HepG2 (cell line): Measurements from ENCODE around the gene FCGR1A. TPM values are rescaled to one million over a fixed set of nuclear protein-coding genes. Genes with fewer than 3 reads are reported as not detected.
"Not testable (repeated sequence)": the region's sequence is repeated elsewhere in the genome, so short reads cannot be mapped to it uniquely, and the experiment has no call there.

Source experiments
- ATAC-seq: fragments of 200-7000 bp; cut with Tn5 transposase; 3 replicates; pipeline ENCODE4 v1.9.1; 2020; ENCODE audit warnings: mild to moderate bottlenecking, moderate library complexity
- BruUV-seq: library from RNA; stranded (reverse); fragments of 400-500 nt; replicated peaks from 2 replicates; lab custom pipeline; 2021; lab: Mats Ljungman, UMichigan
- CTCF ChIA-PET: fragments of 300-600 bp; formaldehyde crosslinking; extraction: SDS; loops from one replicate; lab custom pipeline; 2021; ENCODE audit warnings: low total read pairs, inconsistent platforms, low intra/inter-chr PET ratio; lab: Yijun Ruan, JAX
- POLR2A ChIA-PET: fragments of 350-600 bp; sonication (Branson Sonifier 250); formaldehyde crosslinking; loops from one replicate; lab custom pipeline; 2020; ENCODE audit warnings: antibody characterized with exemption, inconsistent platforms; lab: Yijun Ruan, JAX
- DNase-seq: peaks from one replicate; pipeline ENCODE4 v3.0.0-alpha.2; 2015; ENCODE audit warnings: low spot score
- FAIRE-seq: peaks from 3 replicates; lab custom pipeline; 2011; peaks lifted over from hg19 to GRCh38; lab: Jason Lieb, UNC
- H2AFZ ChIP-seq: one replicate; pipeline ENCODE4 v1.6.1; 2011; ENCODE audit warnings: low read length, inconsistent platforms
- H3K27ac ChIP-seq: fragments of 300-600 bp; 3 replicates; pipeline ENCODE4 v1.8.0; 2011; ENCODE audit warnings: mixed run types, mild to moderate bottlenecking, mixed read lengths, low read length, inconsistent platforms; ENCODE audit not compliant: insufficient read depth; ENCODE audit errors: extremely low read length
- H3K27me3 ChIP-seq, 2 experiments: fragments of 200-600 bp in 1 of 2; 2 replicates in 1 of 2; 3 replicates in 1 of 2; pipeline versions ENCODE4 v1.6.0 to v1.8.0; 2011; ENCODE audit warnings: low read length in 2 of 2, mild to moderate bottlenecking in 2 of 2, moderate library complexity in 2 of 2, inconsistent platforms in 1 of 2; ENCODE audit not compliant: insufficient read depth in 2 of 2, control insufficient read depth in 1 of 2
- H3K36me3 ChIP-seq, 2 experiments: fragments of 200-600 bp in 1 of 2; replicated peaks in 1 of 2; 2 replicates in 1 of 2; 3 replicates in 1 of 2; pipeline versions ENCODE4 v1.5.1 to v1.8.0; 2011; ENCODE audit warnings: low read length in 2 of 2, inconsistent platforms in 1 of 2; ENCODE audit not compliant: insufficient read depth in 2 of 2, control insufficient read depth in 1 of 2
- H3K4me1 ChIP-seq: 2 replicates; pipeline ENCODE4 v1.5.1; 2012; ENCODE audit warnings: low read length, inconsistent platforms; ENCODE audit not compliant: insufficient read depth
- H3K4me2 ChIP-seq: 2 replicates; pipeline ENCODE4 v1.6.0; 2011; ENCODE audit warnings: low read depth, low read length, inconsistent platforms
- H3K4me3 ChIP-seq, 3 experiments: fragments of 200-600 bp in 1 of 3; sonication (generic), shearing (Covaris generic) in 1 of 3; replicated peaks in 1 of 3; 2 replicates each; pipeline ENCODE4 v1.5.1; 2011 to 2016; ENCODE audit warnings: low read length in 3 of 3, inconsistent platforms in 2 of 3, low read depth in 2 of 3, mild to moderate bottlenecking in 2 of 3, control low read depth in 1 of 3, mixed read lengths in 1 of 3; ENCODE audit not compliant: insufficient read depth in 1 of 3
- H3K79me2 ChIP-seq: one replicate; pipeline ENCODE4 v1.6.1; 2011; ENCODE audit warnings: low read length, inconsistent platforms; ENCODE audit not compliant: insufficient read depth
- H3K9ac ChIP-seq: 2 replicates; pipeline ENCODE4 v1.6.0; 2011; ENCODE audit warnings: mild to moderate bottlenecking, low read depth, low read length, inconsistent platforms; ENCODE audit not compliant: insufficient read depth
- H3K9me3 ChIP-seq: 2 replicates; pipeline ENCODE4 v1.5.1; 2012; ENCODE audit warnings: mild to moderate bottlenecking, low read length
- H4K20me1 ChIP-seq: 2 replicates; pipeline ENCODE4 v1.6.0; 2011; ENCODE audit warnings: inconsistent platforms, mild to moderate bottlenecking, low read length, moderate library complexity; ENCODE audit not compliant: insufficient read depth
- GABPB1 ChIP-seq: IDR thresholded peaks from 2 replicates; pipeline ENCODE4 v1.6.1; 2016; ENCODE audit warnings: mild to moderate bottlenecking, missing genetic modification reagents, moderate library complexity, missing compliant biosample characterization
- RAD21 ChIP-seq: fragments of 450-650 bp; formaldehyde crosslinking; IDR thresholded peaks from 2 replicates; pipeline ENCODE4 v1.5.0; 2020; ENCODE audit warnings: mild to moderate bottlenecking
- UBTF ChIP-seq: sonication (generic); formaldehyde crosslinking; IDR thresholded peaks from 2 replicates; pipeline ENCODE4 v1.4.0; 2020; ENCODE audit warnings: mild to moderate bottlenecking, missing genetic modification reagents
- ZNF770 ChIP-seq: sonication (generic); formaldehyde crosslinking; IDR thresholded peaks from 2 replicates; pipeline ENCODE4 v1.5.0; 2020; ENCODE audit warnings: mild to moderate bottlenecking, missing genetic modification reagents
- WGBS: methylation state at CpG from one replicate; pipeline ENCODE4 v1.1.6; 2017; ENCODE audit warnings: low lambda C conversion rate; 5-methylcytosine and 5-hydroxymethylcytosine counted together
- in situ Hi-C: cut with HindIII; loops from 2 replicates; pipeline ENCODE4 v1.10.0; 2017; ENCODE audit warnings: low pct_unique_long_range_greater_than_20kb; ENCODE audit not compliant: extremely low pct_ligation_motif_present
- intact Hi-C: fragments of 100-400 bp; cut with micrococcal nuclease; formaldehyde crosslinking; loops from one replicate; pipeline ENCODE4 v1.10.0; 2022; ENCODE audit not compliant: unreplicated experiment
- polyA plus RNA-seq, 8 experiments: library from polyadenylated mRNA; depleted of rRNA in 3 of 8; stranded (reverse) in 7 of 8; unstranded in 1 of 8; fragments of >200 nt; fragmentation: Illumina TruSeq in 4 of 8; extraction: Trizol in 4 of 8; gene quantifications; 2 replicates each; pipeline versions ENCODE4 v1.2.1 to v1.2.3, GENCODE V29; 2011 to 2016; ENCODE audit warnings: low read depth in 4 of 8, missing spikeins in 1 of 8, mixed read lengths in 1 of 8; ENCODE audit not compliant: insufficient read depth in 1 of 8
- total RNA-seq, 5 experiments: library from RNA; depleted of rRNA; stranded (reverse); fragments of >200 nt; fragmentation: Illumina TruSeq; extraction: Trizol; gene quantifications; 2 replicates each; pipeline ENCODE4 v1.2.3, GENCODE V29; 2016; ENCODE audit warnings: low read depth in 1 of 5

Gene FCGR1A
- total and polyA plus RNA-seq, 2 of the 13 experiments (the other 11 are each of a cell fraction or from before 2014, with no cell fraction given): not detected

GRCh38 chr1:149792912-149793515 lies 10.5 kb downstream of the FCGR1A start (continued):
- TF ChIP-seq UBTF (CRISPR knock-in tag) (peak; percentile 42; the same call in 1 of the 2 replicates), ZNF770 (CRISPR knock-in tag) (peak; percentile 75; the same call in 1 of the 2 replicates), RAD21 (CRISPR knock-in tag) (peak; percentile 20; the same call in 1 of the 2 replicates), GABPB1 (CRISPR knock-in tag) (peak; percentile 22; the same call in 1 of the 2 replicates)

- DNase-seq, H3K9me3 ChIP-seq, H3K36me3 ChIP-seq, CTCF ChIA-PET, BruUV-seq, H3K9ac ChIP-seq, H3K79me2 ChIP-seq, in situ Hi-C loops, H3K4me2 ChIP-seq, H3K27me3 ChIP-seq, FAIRE-seq, H2AFZ ChIP-seq, POLR2A ChIA-PET, H3K27ac ChIP-seq, intact Hi-C loops, H3K4me3 ChIP-seq, H4K20me1 ChIP-seq, H3K4me1 ChIP-seq: not testable (repeated sequence)
- WGBS: 43% methylated on average over 2 of the region's 5 CpGs
- ATAC-seq: peak; percentile 17; the same call in 1 of the 3 replicates
Measured at GRCh38 chr1:149793885-149794284, 11.4 kb downstream of the FCGR1A start.

GRCh38 chr1:149801628-149802027 lies 19.1 kb downstream of the FCGR1A start:
- CTCF ChIA-PET, in situ Hi-C loops, H3K9me3 ChIP-seq, H3K4me3 ChIP-seq, H3K27ac ChIP-seq, ATAC-seq, H4K20me1 ChIP-seq, BruUV-seq, FAIRE-seq, H2AFZ ChIP-seq, H3K4me1 ChIP-seq, H3K27me3 ChIP-seq, DNase-seq, H3K9ac ChIP-seq, H3K36me3 ChIP-seq, H3K4me2 ChIP-seq, intact Hi-C loops, POLR2A ChIA-PET, H3K79me2 ChIP-seq: not testable (repeated sequence)
- 50% methylated on average over 1 of the region's 3 CpGs for WGBS
